Activated B cell treated with CpG ODN at 0.5 μM for 24 hours (primary cell): Measurements from ENCODE around the gene RTCA. TPM values are rescaled to one million over a fixed set of nuclear protein-coding genes. Genes with fewer than 3 reads are reported as not detected.

ENCODE experiments used
- ATAC-seq: fragments of 200-7000 bp; cut with Tn5 transposase; one replicate; pipeline ENCODE4 v1.10.0; 2021; ENCODE audit warnings: low read depth, mild to moderate bottlenecking, moderate library complexity
- CTCF ChIA-PET: fragments of 350-600 bp; sonication (Branson Sonifier 250); formaldehyde crosslinking; loops from one replicate; lab custom pipeline; 2021; ENCODE audit warnings: antibody characterized with exemption; lab: Charles Lee
- POLR2A ChIA-PET: fragments of 350-600 bp; sonication (Branson Sonifier 250); formaldehyde crosslinking; loops from one replicate; lab custom pipeline; 2021; ENCODE audit warnings: antibody characterized with exemption; lab: Charles Lee
- DNase-seq: peaks from one replicate; pipeline ENCODE4 v3.0.0; 2022
- H3K27ac Mint-ChIP-seq: one replicate; pipeline ENCODE4 v1.8.0; 2020; ENCODE audit warnings: mixed read lengths
- H3K27me3 Mint-ChIP-seq: one replicate; pipeline ENCODE4 v1.8.0; 2021; ENCODE audit warnings: mixed read lengths
- H3K36me3 Mint-ChIP-seq: one replicate; pipeline ENCODE4 v1.8.0; 2021; ENCODE audit warnings: low read depth, mixed read lengths
- H3K4me1 Mint-ChIP-seq: one replicate; pipeline ENCODE4 v1.8.0; 2021; ENCODE audit warnings: mixed read lengths
- H3K4me3 Mint-ChIP-seq: one replicate; pipeline ENCODE4 v1.8.0; 2020; ENCODE audit warnings: mild to moderate bottlenecking, mixed read lengths
- H3K9me3 Mint-ChIP-seq: one replicate; pipeline ENCODE4 v1.8.0; 2020; ENCODE audit warnings: mixed read lengths
- CTCF ChIP-seq: fragments of 200-600 bp; IDR thresholded peaks from one replicate; pipeline ENCODE4 v1.8.0; 2022; ENCODE audit warnings: antibody characterized with exemption, mild to moderate bottlenecking
- intact Hi-C: fragments of 100-400 bp; cut with micrococcal nuclease; formaldehyde crosslinking; loops from one replicate; pipeline ENCODE4 v1.15.1; 2024
- total RNA-seq: library from RNA; stranded (reverse); gene quantifications from 2 replicates; pipeline ENCODE4 v1.2.3, GENCODE V29; 2022

Gene RTCA
- 32.3 and 34.5 TPM in 2 replicates for total RNA-seq

- CTCF ChIA-PET, result interaction anchor here (1.3 to 2.0 kb wide), 3 partner anchors 85 to 193 kb away, joined by 5 to 8 read pairs (median 7); no protein-coding TSS in a partner anchor
Measured at GRCh38 chr1:100265931-100266740, at the start of gene RTCA. Gene RTCA (plus strand): TSS chr1:100266216. CDS start chr1:100266376, 160 bp downstream.

GRCh38 chr1:100217834-100218233, 48.2 kb upstream of the RTCA start:
- intact Hi-C loops, result no loop called here
- ChIA-PET CTCF (no interaction called here), POLR2A (no interaction called here)
- no peak for TF ChIP-seq CTCF
- DNase-seq (no peak), ATAC-seq (no peak)
- no peaks in the 10 kb centered on the region for H3K9me3 Mint-ChIP-seq
- no peaks in the 10 kb centered on the region for H3K27me3 Mint-ChIP-seq
- H3K36me3 Mint-ChIP-seq, result peaks cover 50% of the 10 kb centered on the region
- no peak overlapping the region for H3K27ac Mint-ChIP-seq
- H3K4me3 Mint-ChIP-seq, result no peak overlapping the region
- no peaks in the 10 kb centered on the region for H3K4me1 Mint-ChIP-seq

More at GRCh38 chr1:100265931-100266740, at the start of gene RTCA:
- Mint-ChIP-seq H3K36me3 (peaks cover 41% of the 10 kb centered on the region), H3K4me1 (peaks cover 38% of the 10 kb centered on the region), H3K27ac (peak within 1 kb of the TSS; percentile 98), H3K4me3 (peak within 1 kb of the TSS; percentile 100), H3K9me3 (no peaks in the 10 kb centered on the region), H3K27me3 (no peaks in the 10 kb centered on the region)
- ATAC-seq (peak; percentile 95), DNase-seq (peak; percentile 91)
- no peak for TF ChIP-seq CTCF
- POLR2A ChIA-PET, result interaction anchor here (0.5 to 3.0 kb wide), 15 partner anchors 10 to 629 kb away, joined by 3 to 36 read pairs (median 4); partner anchors contain the start of genes CDC14A, DBT, EXTL2 and SASS6
- intact Hi-C loops, result loop anchor here (1.0 to 5.0 kb wide), 8 partner anchors 13 to 1395 kb away; partner anchors contain the start of genes AGL, DBT and TRMT13

- H3K27ac Mint-ChIP-seq, result no peak overlapping the region
- ChIA-PET POLR2A (no interaction called here), CTCF (no interaction called here)
- intact Hi-C loops, result no loop called here
- no peak overlapping the region for H3K4me3 Mint-ChIP-seq
- H3K27me3 Mint-ChIP-seq, result no peaks in the 10 kb centered on the region
- H3K9me3 Mint-ChIP-seq, result no peaks in the 10 kb centered on the region
- no peaks in the 10 kb centered on the region for H3K4me1 Mint-ChIP-seq
- DNase-seq, result no peak
- no peak for TF ChIP-seq CTCF
- no peak for ATAC-seq
- H3K36me3 Mint-ChIP-seq, result peaks cover 42% of the 10 kb centered on the region
Measured at GRCh38 chr1:100219457-100219856, 46.6 kb upstream of the RTCA start.

- ChIA-PET POLR2A (no interaction called here), CTCF (no interaction called here)
- intact Hi-C loops, result no loop called here
- Mint-ChIP-seq H3K9me3 (no peaks in the 10 kb centered on the region), H3K4me1 (no peaks in the 10 kb centered on the region), H3K27ac (no peak overlapping the region), H3K27me3 (no peaks in the 10 kb centered on the region), H3K4me3 (no peak overlapping the region), H3K36me3 (peaks cover 38% of the 10 kb centered on the region)
- ATAC-seq, result no peak
- TF ChIP-seq CTCF, result no peak
- no peak for DNase-seq
Measured at GRCh38 chr1:100219883-100220282, 46.1 kb upstream of the RTCA start.

- ATAC-seq, result no peak
- Mint-ChIP-seq H3K9me3 (no peaks in the 10 kb centered on the region), H3K4me3 (no peak overlapping the region), H3K36me3 (peaks cover 27% of the 10 kb centered on the region), H3K27ac (no peak overlapping the region), H3K4me1 (no peaks in the 10 kb centered on the region), H3K27me3 (no peaks in the 10 kb centered on the region)
- POLR2A ChIA-PET, result interaction anchor here (0.7 kb wide), 1 partner anchor 27 kb away, joined by 3 read pairs; no protein-coding TSS in a partner anchor
- intact Hi-C loops, result no loop called here
- no peak for TF ChIP-seq CTCF
- CTCF ChIA-PET, result no interaction called here
- no peak for DNase-seq
Measured at GRCh38 chr1:100222428-100222827, 43.6 kb upstream of the RTCA start.
